Measurements from ENCODE around the gene KLHDC1.

- no peak for TF ChIP-seq POLR2A (IDR thresholded peaks at IDR 0.05; ENCODE audit: low read depth, low read length)
- no peak for TF ChIP-seq SPI1 (IDR thresholded peaks at IDR 0.05; ENCODE audit: low read depth, low read length)
- no peak for TF ChIP-seq POLR2AphosphoS5 (IDR thresholded peaks at IDR 0.05; ENCODE audit: low read depth, low read length)
- no peak for TF ChIP-seq TAF1 (IDR thresholded peaks at IDR 0.05; ENCODE audit: low read depth, low read length)
- TF ChIP-seq PAX5 (IDR thresholded peaks at IDR 0.05; ENCODE audit: insufficient read depth, low read length, severe bottlenecking) = no peak
- no peak for TF ChIP-seq POU2F2 (IDR thresholded peaks at IDR 0.05; ENCODE audit: low read depth, low read length)
Measured at GRCh38 chr14:49691031-49691430, 1.9 kb upstream of the KLHDC1 start.

Measured in GM12891 (cell line).